NCI-H187 (cell line): ENCODE data around the gene GLIS1.

Source experiments
- DNase-seq, 2 experiments: peaks; one replicate each; lab custom pipeline; 2025; lab: John Stamatoyannopoulos, UW

The GLIS1 gene

DNA sequence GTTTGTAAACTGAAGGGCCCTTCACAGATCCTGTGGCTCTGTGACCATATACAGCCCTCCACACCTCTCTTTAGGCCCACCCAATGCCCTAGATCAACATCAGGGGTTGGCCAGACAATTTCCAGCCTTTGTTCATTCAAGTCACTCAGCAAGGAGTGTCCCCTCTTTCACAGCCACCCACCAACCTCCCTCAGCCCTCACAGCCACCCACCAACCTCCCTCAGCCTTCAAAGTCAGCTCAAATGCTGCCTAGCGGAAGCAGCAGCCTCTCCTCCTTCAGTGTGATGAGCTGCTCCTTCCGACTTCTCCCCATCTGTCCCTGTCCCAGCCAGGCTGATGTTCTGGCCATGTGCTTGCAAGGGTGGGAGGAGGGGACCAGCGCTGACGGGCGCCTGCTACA lies 208.4 kb downstream of the GLIS1 start:
- DNase-seq: no peak

DNA sequence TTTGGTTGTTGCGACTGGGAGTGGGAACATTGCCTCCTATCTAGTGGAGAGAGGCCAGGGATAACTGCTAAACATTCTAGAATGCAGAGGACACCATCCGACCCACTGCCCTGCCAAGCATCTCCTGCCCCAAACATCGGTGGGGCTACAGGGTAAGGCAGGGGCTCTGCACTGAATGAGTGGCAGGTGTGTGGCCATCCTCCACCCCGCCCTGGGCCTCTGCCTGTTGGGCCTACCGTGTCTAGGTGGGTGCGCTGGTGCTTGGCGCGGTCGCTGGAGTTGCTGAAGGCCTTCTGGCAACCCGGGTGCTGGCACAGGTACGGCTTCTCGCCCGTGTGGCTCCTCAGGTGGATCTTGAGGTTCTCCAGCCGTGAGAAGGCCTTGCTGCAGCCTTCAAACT lies 209.4 kb downstream of the GLIS1 start:
- DNase-seq: no peak

DNA sequence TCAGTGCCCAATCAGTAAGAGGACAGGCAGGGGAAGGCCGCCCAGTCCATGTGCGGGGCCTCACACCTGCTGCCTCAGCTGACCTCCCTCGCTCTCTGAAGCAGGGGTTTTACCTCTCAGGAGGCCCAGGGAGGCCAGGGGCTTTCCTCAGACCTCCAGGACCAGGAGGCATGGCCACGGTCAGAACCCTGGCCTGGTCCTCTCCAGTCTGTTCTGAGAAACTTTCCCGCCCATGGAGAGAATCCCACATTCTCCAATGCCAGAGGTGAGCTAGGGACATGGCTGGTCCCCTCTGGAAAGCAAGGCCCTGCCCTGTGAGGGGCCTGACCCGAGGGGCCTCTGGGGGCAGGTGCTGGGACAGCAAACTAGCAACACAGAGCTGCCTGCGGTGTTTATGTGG lies 211.6 kb downstream of the GLIS1 start:
- no peak for DNase-seq

DNA sequence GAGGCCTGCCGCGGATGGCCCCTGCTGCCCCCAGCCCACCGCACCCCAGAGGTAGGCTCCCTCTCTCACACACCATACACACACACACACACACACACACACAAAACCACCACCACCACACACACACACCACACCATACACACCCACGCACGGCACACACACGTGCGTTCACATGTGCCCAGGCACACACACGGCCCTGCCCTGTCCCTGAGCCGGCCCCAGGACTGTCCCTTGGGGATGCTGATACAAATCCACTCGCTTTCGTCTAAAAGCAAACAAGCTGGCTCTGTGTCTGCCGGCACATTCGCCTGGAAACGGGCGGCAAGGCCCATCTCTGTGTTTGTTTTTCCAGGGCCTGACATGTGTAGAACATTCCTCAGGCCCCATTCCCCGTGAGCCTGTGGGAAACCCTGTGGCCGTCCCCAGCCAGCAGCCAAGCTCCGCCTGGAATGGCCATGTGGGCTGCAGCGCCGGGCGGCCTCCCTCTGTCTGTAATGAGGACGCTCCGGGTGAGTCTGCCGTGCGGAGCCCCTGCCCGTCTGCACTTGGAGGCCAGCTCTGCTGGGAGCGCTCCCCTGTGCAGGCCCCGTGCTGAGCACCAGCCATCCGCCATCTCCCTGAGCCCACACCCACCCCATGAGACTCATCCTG lies 212.4 kb downstream of the GLIS1 start:
- no peak for DNase-seq

- DNase-seq: no peak
Measured at GRCh38 chr1:53525595-53525994, 213.4 kb downstream of the GLIS1 start.

DNA sequence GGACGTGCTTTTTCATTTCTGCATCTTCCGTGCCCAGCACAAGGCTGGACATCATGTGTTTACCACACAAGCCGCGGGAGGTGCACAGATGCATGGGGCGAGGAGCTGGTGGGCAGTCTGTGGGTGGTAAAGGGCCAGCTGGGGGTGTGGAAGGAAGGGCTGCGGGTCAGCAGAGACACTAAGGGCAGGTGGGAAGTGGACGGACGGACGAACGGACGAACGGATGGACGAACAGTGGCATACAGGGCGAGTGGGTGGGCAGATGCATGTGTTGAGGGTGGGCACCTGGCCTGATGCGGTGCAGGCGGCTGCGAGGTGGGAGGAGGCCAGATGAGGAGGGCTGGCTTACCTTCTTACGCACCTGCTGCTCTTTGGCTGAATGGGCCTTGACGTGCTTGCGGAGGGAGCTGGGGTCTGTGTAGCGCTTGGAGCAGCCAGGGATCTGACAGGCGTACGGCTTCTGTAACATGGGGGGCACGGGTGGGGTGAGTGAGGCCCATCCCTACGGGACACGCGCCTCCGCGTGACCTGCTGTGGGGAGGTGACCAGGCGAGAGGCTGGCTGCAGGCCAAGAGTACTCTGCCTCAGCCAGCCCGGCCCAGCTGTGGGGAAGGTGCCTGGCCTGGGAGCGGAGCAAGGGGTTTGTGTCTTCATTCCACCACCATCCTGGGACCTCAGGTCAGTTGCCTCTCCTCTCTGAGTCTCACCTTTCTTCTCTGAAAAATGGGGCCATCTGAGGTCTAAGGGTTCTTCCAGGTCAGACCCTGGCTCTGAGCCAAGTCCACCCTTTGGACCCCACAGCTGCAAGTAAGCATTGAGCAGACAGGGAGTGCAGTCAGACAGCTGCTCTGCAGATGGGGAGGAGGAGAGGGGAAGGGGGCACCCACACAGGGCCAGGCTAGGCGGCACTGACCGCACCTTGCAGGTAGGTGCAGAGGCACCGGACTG lies 214.3 kb downstream of the GLIS1 start:
- no peak for DNase-seq

DNA sequence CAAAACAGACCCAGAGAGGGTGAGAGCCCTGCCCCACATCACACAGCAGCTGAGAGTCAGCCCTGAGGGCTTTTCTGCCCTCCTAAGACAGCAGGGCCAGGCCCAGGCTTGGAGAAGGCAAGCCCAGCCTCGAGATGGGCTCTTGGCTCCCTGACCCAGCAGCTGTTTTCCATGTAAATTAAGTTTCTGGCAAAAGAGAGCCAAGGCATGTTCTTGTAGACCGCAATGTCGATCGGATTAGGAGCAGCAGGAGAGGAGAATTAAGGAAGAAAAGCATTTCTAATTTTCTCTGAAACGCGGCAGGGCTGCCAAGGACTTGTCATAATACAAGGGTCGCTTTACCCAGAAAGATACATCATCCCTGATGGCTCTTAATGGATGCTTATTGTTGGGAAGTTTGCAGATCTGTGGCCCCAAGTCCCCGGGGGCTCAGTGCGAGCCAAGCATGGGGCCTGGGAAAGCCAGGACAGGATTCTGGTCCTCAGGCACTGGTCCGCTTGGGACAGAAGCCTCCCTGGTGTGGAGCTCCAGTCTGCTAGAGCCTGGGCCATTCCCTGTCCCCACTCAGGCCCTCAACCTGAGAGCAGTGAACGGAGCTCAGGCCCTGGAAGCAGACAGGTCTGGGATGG lies 216.9 kb downstream of the GLIS1 start:
- no peak for DNase-seq

DNA sequence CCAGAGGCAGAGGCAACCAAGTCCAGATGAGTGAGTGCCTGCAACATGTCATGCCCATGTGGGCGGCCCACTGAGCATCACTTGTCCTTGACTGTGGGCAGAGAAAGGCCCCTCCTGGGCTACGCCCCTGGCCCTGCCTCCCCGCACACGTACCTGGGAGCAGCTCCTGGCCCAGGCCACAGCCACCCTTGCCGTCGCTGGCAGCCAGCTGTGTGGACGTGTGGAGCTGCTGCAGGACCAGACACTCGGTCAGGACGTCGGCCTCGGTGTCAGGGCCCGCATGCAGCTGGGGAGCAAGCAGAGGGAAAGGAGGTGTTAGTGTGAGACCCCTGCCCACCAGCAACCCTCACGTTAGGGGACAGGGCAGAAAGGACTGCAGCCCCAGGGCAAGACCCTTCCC lies 218.5 kb downstream of the GLIS1 start:
- no peak for DNase-seq

DNA sequence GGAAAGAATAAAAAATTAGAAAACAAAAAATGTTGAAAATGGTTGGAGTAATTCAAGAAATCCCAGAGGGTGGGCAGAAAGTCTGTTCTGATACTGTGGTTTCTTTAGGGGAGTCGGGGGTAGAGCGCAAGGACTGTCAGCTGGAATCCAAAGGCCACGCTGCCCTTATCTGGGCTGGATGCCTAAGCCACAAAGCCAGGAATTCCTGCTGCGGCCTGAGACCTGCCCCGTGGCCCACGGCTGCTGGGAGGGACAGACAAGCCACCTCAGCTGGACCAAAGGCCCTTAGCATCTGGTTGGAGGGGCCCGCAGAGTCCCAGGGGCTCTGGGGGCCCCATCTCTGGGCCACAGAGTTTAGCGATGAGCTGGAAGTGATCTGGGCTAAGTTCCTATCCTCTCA lies 219.5 kb downstream of the GLIS1 start:
- DNase-seq: no peak

GRCh38 chr1:53518775-53519174 lies 220.2 kb downstream of the GLIS1 start:
- no peak for DNase-seq

GRCh38 chr1:53517821-53518352 lies 221.1 kb downstream of the GLIS1 start:
- no peak for DNase-seq

GRCh38 chr1:53517109-53517508 lies 221.9 kb downstream of the GLIS1 start:
- no peak for DNase-seq

- DNase-seq: no peak
Measured at GRCh38 chr1:53516181-53516580, 222.8 kb downstream of the GLIS1 start.

- no peak for DNase-seq
Measured at GRCh38 chr1:53514436-53514835, 224.5 kb downstream of the GLIS1 start.

GRCh38 chr1:53513846-53514245 lies 225.1 kb downstream of the GLIS1 start:
- DNase-seq: no peak

- peak in 1 of 2 experiments; percentile 92 for DNase-seq
Measured at GRCh38 chr1:53512807-53513755, 225.9 kb downstream of the GLIS1 start.

GRCh38 chr1:53511933-53512806 lies 226.8 kb downstream of the GLIS1 start:
- DNase-seq: peak; percentile 53 to 92

DNA sequence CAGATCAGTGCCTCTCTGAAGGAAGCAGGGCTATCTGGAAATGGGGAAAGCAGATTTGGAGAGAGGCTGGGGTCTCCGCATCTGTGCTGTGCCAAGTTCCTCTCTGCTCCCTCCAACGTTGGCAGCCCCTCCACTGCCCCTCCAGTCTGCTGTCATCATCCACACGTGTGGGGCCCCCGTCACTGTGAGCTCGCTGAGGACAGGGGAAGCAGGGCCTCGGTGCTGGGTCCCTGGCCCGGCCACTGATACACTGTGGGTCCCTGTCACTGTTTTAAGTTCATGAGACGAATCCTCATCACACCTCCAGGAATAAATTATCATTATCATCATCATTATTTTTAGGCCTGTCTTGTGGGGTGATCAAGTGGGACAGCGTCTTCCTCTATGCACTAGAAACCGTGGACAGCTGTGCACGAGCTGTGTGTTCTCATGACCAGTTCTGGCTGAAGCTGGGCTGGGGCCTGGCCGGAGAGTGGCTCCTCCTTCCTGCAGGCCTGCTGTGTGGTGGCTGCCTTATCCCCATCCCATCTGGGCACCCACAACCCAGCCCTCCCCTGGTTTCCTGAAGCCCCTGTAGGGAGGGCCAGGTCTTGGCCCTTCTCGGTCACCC lies 227.5 kb downstream of the GLIS1 start:
- DNase-seq: no peak

- DNase-seq: no peak
Measured at GRCh38 chr1:53510215-53510614, 228.7 kb downstream of the GLIS1 start.

DNA sequence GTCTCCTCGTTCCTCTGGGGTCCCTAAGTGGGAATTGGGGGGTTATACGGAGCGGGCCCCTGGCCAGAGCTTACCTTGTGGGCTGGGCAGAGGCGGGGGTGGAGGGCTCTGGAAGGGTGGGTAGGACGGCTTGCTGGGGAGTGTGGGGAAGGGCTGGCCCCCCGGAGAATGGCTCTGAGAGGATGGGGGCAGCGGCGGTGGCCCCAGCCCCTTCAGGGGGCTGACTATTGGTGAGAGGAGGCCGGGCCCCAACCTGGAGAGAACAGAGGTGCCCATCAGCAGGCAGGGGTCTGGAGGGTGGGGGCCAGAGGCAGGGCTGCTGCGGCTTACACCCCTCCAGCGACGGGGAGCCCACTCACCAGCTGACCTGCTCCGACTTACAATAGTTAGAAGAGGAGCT lies 229.2 kb downstream of the GLIS1 start:
- DNase-seq: no peak
